OCI-LY1 (cell line): ENCODE measurements around the gene PPP2R1B.

Experiments
- H2AFZ ChIP-seq: fragments of 200-600 bp; sonication (generic), shearing (Covaris generic); 2 replicates; pipeline ENCODE4 v1.6.0; 2014; ENCODE audit warnings: antibody characterized with exemption, mild to moderate bottlenecking, low read length
- H3F3A ChIP-seq: fragments of 200-600 bp; sonication (generic), shearing (Covaris generic); 2 replicates; pipeline ENCODE4 v1.6.0; 2014; ENCODE audit warnings: mild to moderate bottlenecking, antibody characterized with exemption, low read length, moderate library complexity; ENCODE audit not compliant: insufficient read depth
- H3K27ac ChIP-seq: fragments of 200-600 bp; sonication (generic); 2 replicates; pipeline ENCODE4 v1.5.1; 2014; ENCODE audit warnings: low read length, mixed run types, mild to moderate bottlenecking, low read depth; ENCODE audit not compliant: poor library complexity, severe bottlenecking
- H3K27me3 ChIP-seq: fragments of 200-600 bp; sonication (generic); 2 replicates; pipeline ENCODE4 v1.6.0; 2014; ENCODE audit warnings: antibody characterized with exemption, mild to moderate bottlenecking, low read length, moderate library complexity; ENCODE audit not compliant: insufficient read depth
- H3K36me3 ChIP-seq: fragments of 200-600 bp; sonication (generic); 2 replicates; pipeline ENCODE4 v1.6.1; 2014; ENCODE audit warnings: mild to moderate bottlenecking, antibody characterized with exemption, low read length, moderate library complexity, mixed read lengths; ENCODE audit not compliant: insufficient read depth
- H3K4me1 ChIP-seq: fragments of 200-600 bp; sonication (generic); 2 replicates; pipeline ENCODE4 v1.5.1; 2014; ENCODE audit warnings: mild to moderate bottlenecking, low read length, moderate library complexity; ENCODE audit not compliant: insufficient read depth, severe bottlenecking
- H3K4me2 ChIP-seq: fragments of 200-600 bp; sonication (generic), shearing (Covaris generic); 2 replicates; pipeline ENCODE4 v1.6.1; 2014; ENCODE audit warnings: low read length
- H3K4me3 ChIP-seq: fragments of 200-600 bp; sonication (generic); 2 replicates; pipeline ENCODE4 v1.5.1; 2014; ENCODE audit warnings: low read length, low read depth, mild to moderate bottlenecking, mixed read lengths; ENCODE audit not compliant: poor library complexity, severe bottlenecking
- H3K79me2 ChIP-seq: fragments of 200-600 bp; shearing (Covaris generic); 2 replicates; pipeline ENCODE4 v1.6.1; 2016; ENCODE audit warnings: mixed run types, low read length, mixed read lengths; ENCODE audit not compliant: insufficient read depth
- H3K9ac ChIP-seq: fragments of 200-600 bp; sonication (generic), shearing (Covaris generic); 2 replicates; pipeline ENCODE4 v1.6.1; 2014; ENCODE audit warnings: mild to moderate bottlenecking, low read length, mixed read lengths
- H3K9me2 ChIP-seq: fragments of 200-600 bp; sonication (generic), shearing (Covaris generic); 2 replicates; pipeline ENCODE4 v1.6.1; 2014; ENCODE audit warnings: low read depth, mild to moderate bottlenecking, low read length, mixed read lengths
- H3K9me3 ChIP-seq: fragments of 200-600 bp; shearing (Covaris generic); 2 replicates; pipeline ENCODE4 v1.6.1; 2014; ENCODE audit warnings: low read length, mixed read lengths
- H4K20me1 ChIP-seq: fragments of 200-600 bp; sonication (generic), shearing (Covaris generic); 2 replicates; pipeline ENCODE4 v1.6.0; 2016; ENCODE audit warnings: mild to moderate bottlenecking, low read length; ENCODE audit not compliant: insufficient read depth
- EZH2 ChIP-seq: fragments of 200-600 bp; sonication (generic), shearing (Covaris generic); IDR thresholded peaks from 2 replicates; pipeline ENCODE4 v1.8.0; 2017; ENCODE audit warnings: borderline replicate concordance, mixed run types, mild to moderate bottlenecking, antibody characterized with exemption, low read length, moderate library complexity, mixed read lengths
- TF ChIP-seq, protein P1 (sequence below): fragments of 200-600 bp; sonication (generic), shearing (Covaris generic); IDR thresholded peaks from 2 replicates; pipeline ENCODE4 v1.5.1; 2017; ENCODE audit warnings: mild to moderate bottlenecking, antibody characterized with exemption, low read length, moderate library complexity, mixed read lengths

Gene PPP2R1B

DNA sequence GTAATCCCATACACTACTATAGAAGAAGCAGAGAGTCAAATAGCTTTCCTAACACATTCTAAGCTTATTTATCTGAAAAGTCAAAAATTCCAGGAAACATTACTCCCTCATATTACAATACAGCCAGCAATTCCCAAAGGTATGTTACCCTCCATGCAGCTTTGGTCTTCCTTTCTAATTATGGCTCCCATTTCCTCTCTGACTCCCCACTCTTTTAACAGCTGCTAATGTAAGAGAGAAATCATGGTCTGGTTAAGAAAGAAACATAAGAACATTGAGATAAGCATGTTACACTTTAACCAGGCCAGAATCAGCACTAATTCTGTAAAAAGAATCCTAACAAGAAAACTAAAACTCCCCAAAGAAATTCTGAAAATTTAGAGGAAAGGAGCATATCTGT lies 6.8 kb downstream of the PPP2R1B start:
- Histone ChIP-seq H3K27ac (no peak overlapping the region), H3K4me2 (no peak overlapping the region), H3K9ac (no peak overlapping the region), H3K27me3 (no peaks in the 10 kb centered on the region), H3K79me2 (no peaks in the 10 kb centered on the region), H3K4me1 (peaks cover 6% of the 10 kb centered on the region), H3K36me3 (peaks cover 99% of the 10 kb centered on the region), H3F3A (no peaks in the 10 kb centered on the region), H3K9me3 (no peaks in the 10 kb centered on the region), H4K20me1 (no peaks in the 10 kb centered on the region), H3K9me2 (no peaks in the 10 kb centered on the region), H3K4me3 (no peak overlapping the region), H2AFZ (no peak overlapping the region)
- no peak for TF ChIP-seq EZH2
- TF ChIP-seq, protein P1, sequence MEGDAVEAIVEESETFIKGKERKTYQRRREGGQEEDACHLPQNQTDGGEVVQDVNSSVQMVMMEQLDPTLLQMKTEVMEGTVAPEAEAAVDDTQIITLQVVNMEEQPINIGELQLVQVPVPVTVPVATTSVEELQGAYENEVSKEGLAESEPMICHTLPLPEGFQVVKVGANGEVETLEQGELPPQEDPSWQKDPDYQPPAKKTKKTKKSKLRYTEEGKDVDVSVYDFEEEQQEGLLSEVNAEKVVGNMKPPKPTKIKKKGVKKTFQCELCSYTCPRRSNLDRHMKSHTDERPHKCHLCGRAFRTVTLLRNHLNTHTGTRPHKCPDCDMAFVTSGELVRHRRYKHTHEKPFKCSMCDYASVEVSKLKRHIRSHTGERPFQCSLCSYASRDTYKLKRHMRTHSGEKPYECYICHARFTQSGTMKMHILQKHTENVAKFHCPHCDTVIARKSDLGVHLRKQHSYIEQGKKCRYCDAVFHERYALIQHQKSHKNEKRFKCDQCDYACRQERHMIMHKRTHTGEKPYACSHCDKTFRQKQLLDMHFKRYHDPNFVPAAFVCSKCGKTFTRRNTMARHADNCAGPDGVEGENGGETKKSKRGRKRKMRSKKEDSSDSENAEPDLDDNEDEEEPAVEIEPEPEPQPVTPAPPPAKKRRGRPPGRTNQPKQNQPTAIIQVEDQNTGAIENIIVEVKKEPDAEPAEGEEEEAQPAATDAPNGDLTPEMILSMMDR, result no peak

DNA sequence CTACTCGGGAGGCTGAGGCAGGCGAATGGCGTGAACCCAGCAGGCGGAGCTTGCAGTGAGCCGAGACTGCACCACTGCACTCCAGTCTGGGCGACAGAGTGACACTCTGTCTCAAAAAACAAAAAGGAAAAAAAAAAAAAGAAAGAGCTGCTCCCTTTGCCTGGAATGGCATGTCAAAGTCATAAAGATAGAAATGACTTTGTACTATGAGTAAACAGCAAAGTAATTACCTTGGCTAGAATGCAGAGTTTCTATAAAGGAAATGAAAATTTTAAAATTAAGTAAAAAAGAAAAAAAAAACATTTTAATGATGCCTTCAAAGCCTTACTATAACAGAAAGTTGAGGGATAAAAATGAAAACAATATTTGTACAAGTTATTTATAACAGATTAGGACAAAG lies 10.1 kb downstream of the PPP2R1B start:
- H3K9ac ChIP-seq, result no peak overlapping the region
- H3K27ac ChIP-seq, result no peak overlapping the region
- H3K9me2 ChIP-seq, result no peaks in the 10 kb centered on the region
- H3K4me1 ChIP-seq, result no peaks in the 10 kb centered on the region
- no peak overlapping the region for H3K4me2 ChIP-seq
- H3K36me3 ChIP-seq, result peaks cover 98% of the 10 kb centered on the region
- TF ChIP-seq, protein P1, result no peak
- TF ChIP-seq EZH2, result no peak
- no peaks in the 10 kb centered on the region for H3K79me2 ChIP-seq
- H2AFZ ChIP-seq, result no peak overlapping the region
- no peaks in the 10 kb centered on the region for H3K27me3 ChIP-seq
- no peaks in the 10 kb centered on the region for H4K20me1 ChIP-seq
- no peak overlapping the region for H3K4me3 ChIP-seq
- no peaks in the 10 kb centered on the region for H3F3A ChIP-seq
- H3K9me3 ChIP-seq, result no peaks in the 10 kb centered on the region

DNA sequence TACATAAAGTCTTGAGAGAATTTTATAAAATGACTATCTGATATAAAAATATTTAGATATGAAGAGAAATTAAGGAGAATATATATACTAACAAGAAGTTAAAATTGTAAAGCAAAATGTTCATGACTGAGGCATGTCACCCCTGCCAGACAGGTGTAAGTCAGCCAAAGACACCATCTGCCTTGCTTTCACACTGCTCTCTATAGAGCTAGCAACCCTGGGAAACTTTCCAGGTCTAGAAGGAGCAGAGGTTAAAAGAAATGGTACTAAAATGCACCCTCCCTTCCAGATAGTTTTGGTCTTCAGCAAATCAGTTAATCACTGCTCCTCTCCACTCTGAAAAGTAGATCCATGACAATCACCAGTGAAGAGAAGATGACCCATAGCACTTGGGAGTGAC lies 16.5 kb downstream of the PPP2R1B start:
- Histone ChIP-seq H4K20me1 (no peaks in the 10 kb centered on the region), H3K27me3 (no peaks in the 10 kb centered on the region), H3K79me2 (no peaks in the 10 kb centered on the region), H2AFZ (no peak overlapping the region), H3K9me3 (no peaks in the 10 kb centered on the region), H3F3A (no peaks in the 10 kb centered on the region), H3K9ac (no peak overlapping the region), H3K27ac (no peak overlapping the region), H3K36me3 (peaks cover 93% of the 10 kb centered on the region), H3K9me2 (no peaks in the 10 kb centered on the region), H3K4me1 (no peaks in the 10 kb centered on the region), H3K4me3 (no peak overlapping the region), H3K4me2 (no peak overlapping the region)
- TF ChIP-seq, protein P1, result no peak
- no peak for TF ChIP-seq EZH2
